B cell (primary cell): ENCODE measurements around the gene MYB. TPM values are rescaled to one million over a fixed set of nuclear protein-coding genes. Genes with fewer than 3 reads are reported as not detected.

Experiments used
- ATAC-seq: fragments of 200-7000 bp; cut with Tn5 transposase; one replicate; pipeline ENCODE4 v1.10.0; 2021; ENCODE audit warnings: low read depth, mild to moderate bottlenecking, moderate number of reproducible peaks, moderate library complexity
- CTCF ChIA-PET: fragments of 350-600 bp; sonication (Branson Sonifier 250); formaldehyde crosslinking; loops from one replicate; lab custom pipeline; 2021; ENCODE audit warnings: antibody characterized with exemption, inconsistent platforms; lab: Charles Lee
- POLR2A ChIA-PET: fragments of 350-600 bp; sonication (Branson Sonifier 250); formaldehyde crosslinking; loops from one replicate; lab custom pipeline; 2021; ENCODE audit warnings: antibody characterized with exemption; lab: Charles Lee
- DNase-seq: peaks from one replicate; pipeline ENCODE4 v3.0.0; 2013
- H2AFZ ChIP-seq: 2 replicates; pipeline ENCODE4 v1.6.1; 2012; ENCODE audit warnings: mild to moderate bottlenecking, low read depth, low read length; ENCODE audit not compliant: insufficient read depth, poor library complexity, severe bottlenecking
- H3K27ac ChIP-seq, 2 donors: 1 replicate in 1 of 2; 2 replicates in 1 of 2; pipeline ENCODE4 v1.5.1; 2012 to 2013; ENCODE audit warnings: low read length in 2 of 2, mild to moderate bottlenecking in 2 of 2, moderate library complexity in 1 of 2
- H3K27me3 ChIP-seq, 4 experiments: fragments of 200-600 bp in 1 of 4; sonication (generic) in 1 of 4; replicated peaks in 1 of 4; 1 replicate in 2 of 4; 2 replicates in 2 of 4; pipeline versions ENCODE4 v1.6.1 to v1.7.0; 2013 to 2016; ENCODE audit warnings: low read length in 3 of 4, mild to moderate bottlenecking in 2 of 4, mixed read lengths in 1 of 4, moderate library complexity in 1 of 4; ENCODE audit not compliant: insufficient read depth in 4 of 4, control insufficient read depth in 3 of 4; ENCODE audit errors: control extremely low read depth in 1 of 4
- H3K36me3 ChIP-seq, 2 experiments: replicated peaks in 1 of 2; 1 replicate in 1 of 2; 2 replicates in 1 of 2; pipeline versions ENCODE4 v1.6.1 to v1.7.1; 2013; ENCODE audit warnings: low read length in 1 of 2; ENCODE audit not compliant: insufficient read depth in 2 of 2, control insufficient read depth in 1 of 2; ENCODE audit errors: control extremely low read depth in 1 of 2, extremely low read depth in 1 of 2
- H3K4me1 ChIP-seq, 2 donors: fragments of 200-600 bp in 1 of 2; sonication (generic) in 1 of 2; 1 replicate in 1 of 2; 2 replicates in 1 of 2; pipeline versions ENCODE4 v1.5.1 to v1.6.1; 2013 to 2017; ENCODE audit warnings: low read length in 2 of 2; ENCODE audit not compliant: control insufficient read depth in 2 of 2, insufficient read depth in 2 of 2
- H3K4me2 ChIP-seq: replicated peaks from 2 replicates; pipeline ENCODE3; 2012; ENCODE audit warnings: mild to moderate bottlenecking, low read depth, low read length; ENCODE audit not compliant: poor library complexity, severe bottlenecking
- H3K4me3 ChIP-seq, 5 experiments: fragments of 200-600 bp in 1 of 5; sonication (generic) in 1 of 5; 1 replicate in 3 of 5; 2 replicates in 2 of 5; pipeline versions ENCODE4 v1.5.1 to v1.7.0; 2011 to 2016; ENCODE audit warnings: low read length in 4 of 5, mild to moderate bottlenecking in 4 of 5, low read depth in 2 of 5, control low read depth in 1 of 5, moderate library complexity in 1 of 5; ENCODE audit not compliant: insufficient read depth in 1 of 5; ENCODE audit errors: control extremely low read depth in 1 of 5, extremely low read depth in 1 of 5
- H3K79me2 ChIP-seq: fragments of 200-600 bp; sonication (generic); one replicate; pipeline ENCODE4 v1.6.0; 2016; ENCODE audit warnings: low read length; ENCODE audit not compliant: control insufficient read depth, insufficient read depth
- H3K9ac ChIP-seq: fragments of 200-600 bp; sonication (generic); 2 replicates; pipeline ENCODE4 v1.6.1; 2017; ENCODE audit warnings: mild to moderate bottlenecking, low read length, moderate library complexity
- H3K9me3 ChIP-seq, 3 donors: one replicate each; pipeline versions ENCODE4 v1.6.1 to v1.7.1; 2013; ENCODE audit warnings: low read length in 2 of 3; ENCODE audit not compliant: control insufficient read depth in 2 of 3, insufficient read depth in 1 of 3; ENCODE audit errors: control extremely low read depth in 1 of 3
- H4K20me1 ChIP-seq: 2 replicates; pipeline ENCODE4 v1.6.0; 2012; ENCODE audit warnings: mild to moderate bottlenecking, low read length; ENCODE audit not compliant: insufficient read depth, control insufficient read depth, poor library complexity, severe bottlenecking
- H3K27ac Mint-ChIP-seq: one replicate; pipeline ENCODE4 v1.8.0; 2021; ENCODE audit warnings: mixed read lengths
- H3K27me3 Mint-ChIP-seq: one replicate; pipeline ENCODE4 v1.8.0; 2021; ENCODE audit warnings: mixed read lengths
- H3K4me1 Mint-ChIP-seq: one replicate; pipeline ENCODE4 v1.8.0; 2021; ENCODE audit warnings: mixed read lengths
- H3K4me3 Mint-ChIP-seq: one replicate; pipeline ENCODE4 v1.8.0; 2021; ENCODE audit warnings: mixed read lengths
- H3K9me3 Mint-ChIP-seq: one replicate; pipeline ENCODE4 v1.8.0; 2022; ENCODE audit warnings: mixed read lengths; ENCODE audit not compliant: insufficient read depth
- EZH2 ChIP-seq: IDR thresholded peaks from 2 replicates; pipeline ENCODE4 v1.6.1; 2012; ENCODE audit warnings: borderline replicate concordance, low read depth, mild to moderate bottlenecking, moderate library complexity, low read length; ENCODE audit not compliant: insufficient read depth, poor library complexity, severe bottlenecking
- WGBS: methylation state at CpG from one replicate; pipeline ENCODE4 v1.1.5; 2013; ENCODE audit warnings: missing lambda C conversion rate; ENCODE audit not compliant: insufficient coverage; 5-methylcytosine and 5-hydroxymethylcytosine counted together
- intact Hi-C: fragments of 100-400 bp; cut with micrococcal nuclease; formaldehyde crosslinking; loops from one replicate; pipeline ENCODE4 v1.10.0; 2022
- polyA plus RNA-seq: library from polyadenylated mRNA; depleted of rRNA; stranded (reverse); fragments of >200 nt; gene quantifications from 2 replicates; pipeline ENCODE4 v1.2.3, GENCODE V29; 2012
- total RNA-seq, 2 donors: library from RNA; stranded (reverse); fragments of 120-200 nt in 1 of 2; gene quantifications; 1 replicate in 1 of 2; 2 replicates in 1 of 2; pipeline versions ENCODE4 v1.2.3 to v1.2.4, GENCODE V29; 2013 to 2022
- TF ChIP-seq, protein P1 (sequence below): fragments of 200-600 bp; IDR thresholded peaks from one replicate; pipeline ENCODE4 v1.8.0; 2022; ENCODE audit warnings: antibody characterized with exemption, mild to moderate bottlenecking

Gene MYB
- total and polyA plus RNA-seq, 2 donors (not counting 1 experiment from before 2014, with no cell fraction given) = 0.46 to 1.4 TPM

DNA sequence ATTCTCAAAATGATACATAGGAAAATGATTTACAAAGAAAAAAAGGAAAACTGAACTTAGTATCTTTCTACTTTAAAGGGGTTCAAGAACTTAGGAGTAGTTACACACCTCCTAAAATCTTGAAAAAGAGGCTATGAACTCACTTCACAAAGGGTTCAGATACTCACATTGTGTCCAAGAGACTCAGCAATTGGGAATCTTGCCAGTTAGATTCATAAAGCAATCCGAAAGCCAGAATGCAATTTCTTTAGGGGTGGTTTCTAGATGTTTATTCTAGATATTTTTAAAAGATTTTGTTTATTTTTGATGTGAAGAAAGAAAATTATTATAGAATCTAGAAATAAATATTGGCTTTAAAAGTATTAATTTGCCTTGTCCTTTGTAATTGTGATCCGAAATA, 1.7 kb upstream of the MYB start:
- H3K4me1 ChIP-seq = peaks cover 18 to 35% of the 10 kb centered on the region in 2 donors
- no peak for DNase-seq
- no peak overlapping the region for H3K9ac ChIP-seq
- peaks cover 0 to 9% (median 0%) of the 10 kb centered on the region in 4 experiments for H3K27me3 ChIP-seq
- intact Hi-C loops = no loop called here
- H3K4me3 ChIP-seq = no peak overlapping the region
- H3K27ac Mint-ChIP-seq = no peak overlapping the region
- H3K4me2 ChIP-seq = no peak overlapping the region
- H3K4me3 Mint-ChIP-seq = no peak overlapping the region
- H3K9me3 Mint-ChIP-seq = no peaks in the 10 kb centered on the region
- no peaks in the 10 kb centered on the region for H3K36me3 ChIP-seq
- H3K27me3 Mint-ChIP-seq = no peaks in the 10 kb centered on the region
- CTCF ChIA-PET = no interaction called here
- no peaks in the 10 kb centered on the region for H3K79me2 ChIP-seq
- POLR2A ChIA-PET = interaction anchor here (0.6 kb wide), 1 partner anchor 913 kb away, joined by 3 read pairs; no protein-coding TSS in a partner anchor
- no peak overlapping the region for H3K27ac ChIP-seq
- TF ChIP-seq, protein P1, sequence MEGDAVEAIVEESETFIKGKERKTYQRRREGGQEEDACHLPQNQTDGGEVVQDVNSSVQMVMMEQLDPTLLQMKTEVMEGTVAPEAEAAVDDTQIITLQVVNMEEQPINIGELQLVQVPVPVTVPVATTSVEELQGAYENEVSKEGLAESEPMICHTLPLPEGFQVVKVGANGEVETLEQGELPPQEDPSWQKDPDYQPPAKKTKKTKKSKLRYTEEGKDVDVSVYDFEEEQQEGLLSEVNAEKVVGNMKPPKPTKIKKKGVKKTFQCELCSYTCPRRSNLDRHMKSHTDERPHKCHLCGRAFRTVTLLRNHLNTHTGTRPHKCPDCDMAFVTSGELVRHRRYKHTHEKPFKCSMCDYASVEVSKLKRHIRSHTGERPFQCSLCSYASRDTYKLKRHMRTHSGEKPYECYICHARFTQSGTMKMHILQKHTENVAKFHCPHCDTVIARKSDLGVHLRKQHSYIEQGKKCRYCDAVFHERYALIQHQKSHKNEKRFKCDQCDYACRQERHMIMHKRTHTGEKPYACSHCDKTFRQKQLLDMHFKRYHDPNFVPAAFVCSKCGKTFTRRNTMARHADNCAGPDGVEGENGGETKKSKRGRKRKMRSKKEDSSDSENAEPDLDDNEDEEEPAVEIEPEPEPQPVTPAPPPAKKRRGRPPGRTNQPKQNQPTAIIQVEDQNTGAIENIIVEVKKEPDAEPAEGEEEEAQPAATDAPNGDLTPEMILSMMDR = no peak
- TF ChIP-seq EZH2 = no peak
- no CpG with 5 or more reads among the region's 2 CpGs for WGBS
- no peaks in the 10 kb centered on the region for H4K20me1 ChIP-seq
- peaks cover 26% of the 10 kb centered on the region for H3K4me1 Mint-ChIP-seq
- no peak overlapping the region for H2AFZ ChIP-seq
- ATAC-seq = no peak
- no peaks in the 10 kb centered on the region for H3K9me3 ChIP-seq

DNA sequence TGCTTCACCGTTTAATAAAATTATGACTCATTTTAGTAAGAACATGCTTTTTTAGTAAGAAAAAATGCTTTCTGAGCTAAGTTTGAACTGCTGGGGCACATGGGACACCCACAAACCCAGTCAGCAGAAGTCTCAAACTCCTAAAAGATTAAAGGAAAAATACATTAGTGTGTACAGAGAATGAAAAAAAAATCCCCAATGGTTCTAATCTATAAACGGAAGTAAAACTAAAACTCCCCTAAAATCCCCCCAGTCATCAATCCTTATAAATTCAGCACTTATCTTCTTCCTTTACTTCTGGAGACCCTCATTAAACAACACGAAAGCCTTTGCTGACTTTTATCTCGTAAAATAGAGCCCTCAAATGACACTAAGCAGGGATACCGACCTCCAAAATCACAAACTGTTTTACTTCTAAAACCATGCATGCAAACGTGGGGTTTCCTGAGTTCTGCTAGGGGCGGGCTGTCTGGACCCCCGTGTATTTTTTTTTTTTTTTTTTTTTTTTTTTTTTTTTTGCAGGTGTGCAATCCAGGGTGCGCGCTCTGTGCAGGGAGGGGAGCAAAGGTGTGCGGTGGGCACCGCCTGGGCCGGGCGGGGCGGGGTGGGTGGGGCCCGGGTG, 1.1 kb upstream of the MYB start:
- peak overlapping the region in 1 of 2 donors; percentile 51 for H3K27ac ChIP-seq
- WGBS = 0% methylated on average over 2 of the region's 16 CpGs
- TF ChIP-seq, protein P1 = no peak
- no peak for TF ChIP-seq EZH2
- peak overlapping the region; percentile 31 for H2AFZ ChIP-seq
- peak overlapping the region; percentile 33 for H3K9ac ChIP-seq
- ChIA-PET CTCF (interaction anchor here (0.5 to 1.7 kb wide), 4 partner anchors 11 to 124 kb away, joined by 3 to 4 read pairs (median 4); no protein-coding TSS in a partner anchor), POLR2A (interaction anchor here (0.6 to 1.6 kb wide), 3 partner anchors 125 to 913 kb away, joined by 3 to 4 read pairs (median 3); partner anchors contain the start of gene HBS1L)
- DNase-seq (peak; percentile 60), ATAC-seq (no peak)
- H3K4me2 ChIP-seq = peak overlapping the region; percentile 96
- peaks cover 0 to 9% (median 0%) of the 10 kb centered on the region in 4 experiments for H3K27me3 ChIP-seq
- no peaks in the 10 kb centered on the region for H3K36me3 ChIP-seq
- no peaks in the 10 kb centered on the region for H3K9me3 ChIP-seq
- no peaks in the 10 kb centered on the region for H3K79me2 ChIP-seq
- H3K27ac Mint-ChIP-seq = peak overlapping the region; percentile 80
- H3K4me1 Mint-ChIP-seq = peaks cover 26% of the 10 kb centered on the region
- H3K9me3 Mint-ChIP-seq = no peaks in the 10 kb centered on the region
- H3K27me3 Mint-ChIP-seq = no peaks in the 10 kb centered on the region
- peak overlapping the region; percentile 84 for H3K4me3 Mint-ChIP-seq
- H3K4me1 ChIP-seq = peaks cover 18 to 35% of the 10 kb centered on the region in 2 donors
- peak overlapping the region; percentile 30 to 84 (median 73) for H3K4me3 ChIP-seq
- H4K20me1 ChIP-seq = no peaks in the 10 kb centered on the region
- intact Hi-C loops = loop anchor here (1.0 to 10.0 kb wide), 7 partner anchors 8 to 1228 kb away; partner anchors contain the start of genes AHI1, BCLAF1 and TBPL1
